NCI-H146 treated with DMSO at 0.1 percent for 48 hours (cell line): ENCODE data around the gene GRB10.
"Not testable (repeated sequence)": the region's sequence is repeated elsewhere in the genome, so short reads cannot be mapped to it uniquely, and the experiment has no call there.

Source experiments
- DNase-seq: peaks from one replicate; lab custom pipeline; 2025; ENCODE audit not compliant: unreplicated experiment; lab: John Stamatoyannopoulos, UW

The GRB10 gene

GRCh38 chr7:50558294-50559053 is 224.2 kb downstream of the GRB10 start:
- peak; percentile 99 for DNase-seq

- DNase-seq: peak; percentile 43
These were observed 225.6 kb downstream of the GRB10 start for GRCh38 chr7:50557099-50557498.

DNA sequence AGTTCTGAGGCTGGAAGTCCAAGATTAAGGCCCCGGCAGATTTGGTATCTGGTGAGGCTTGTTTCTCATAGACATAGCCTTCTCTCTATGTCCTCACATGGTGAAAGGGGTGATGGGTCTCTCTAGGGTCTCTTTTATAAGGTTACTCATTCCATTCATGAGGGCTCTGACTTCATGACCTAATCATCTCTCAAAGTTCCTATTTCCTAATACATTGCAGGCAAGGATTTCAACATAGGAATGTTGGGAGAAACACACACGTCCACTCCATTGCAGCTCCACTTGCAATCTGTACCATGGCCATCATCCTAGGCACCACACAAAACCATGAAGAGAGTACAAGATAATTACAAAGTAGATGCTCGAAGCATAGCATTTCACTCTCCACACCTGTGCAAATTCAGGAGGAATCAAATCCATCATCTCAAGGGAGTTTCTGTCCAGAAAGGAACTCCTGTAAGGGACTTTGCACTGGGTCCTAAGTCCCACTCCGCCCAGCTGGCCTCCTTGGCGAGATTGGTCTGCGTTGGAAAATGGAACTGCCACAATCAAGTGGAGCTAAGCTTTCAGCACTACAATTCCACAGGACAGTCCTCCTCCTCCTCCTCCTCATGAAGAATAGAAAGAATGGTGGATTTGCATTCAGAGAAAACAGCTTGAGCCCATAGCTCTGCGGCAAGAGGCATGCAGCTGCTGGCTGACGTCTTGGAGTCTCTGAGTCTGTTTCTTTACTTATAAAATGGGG is 226.3 kb downstream of the GRB10 start:
- no peak for DNase-seq

- DNase-seq: no peak
These were observed 227.0 kb downstream of the GRB10 start for GRCh38 chr7:50555594-50556140.

DNA sequence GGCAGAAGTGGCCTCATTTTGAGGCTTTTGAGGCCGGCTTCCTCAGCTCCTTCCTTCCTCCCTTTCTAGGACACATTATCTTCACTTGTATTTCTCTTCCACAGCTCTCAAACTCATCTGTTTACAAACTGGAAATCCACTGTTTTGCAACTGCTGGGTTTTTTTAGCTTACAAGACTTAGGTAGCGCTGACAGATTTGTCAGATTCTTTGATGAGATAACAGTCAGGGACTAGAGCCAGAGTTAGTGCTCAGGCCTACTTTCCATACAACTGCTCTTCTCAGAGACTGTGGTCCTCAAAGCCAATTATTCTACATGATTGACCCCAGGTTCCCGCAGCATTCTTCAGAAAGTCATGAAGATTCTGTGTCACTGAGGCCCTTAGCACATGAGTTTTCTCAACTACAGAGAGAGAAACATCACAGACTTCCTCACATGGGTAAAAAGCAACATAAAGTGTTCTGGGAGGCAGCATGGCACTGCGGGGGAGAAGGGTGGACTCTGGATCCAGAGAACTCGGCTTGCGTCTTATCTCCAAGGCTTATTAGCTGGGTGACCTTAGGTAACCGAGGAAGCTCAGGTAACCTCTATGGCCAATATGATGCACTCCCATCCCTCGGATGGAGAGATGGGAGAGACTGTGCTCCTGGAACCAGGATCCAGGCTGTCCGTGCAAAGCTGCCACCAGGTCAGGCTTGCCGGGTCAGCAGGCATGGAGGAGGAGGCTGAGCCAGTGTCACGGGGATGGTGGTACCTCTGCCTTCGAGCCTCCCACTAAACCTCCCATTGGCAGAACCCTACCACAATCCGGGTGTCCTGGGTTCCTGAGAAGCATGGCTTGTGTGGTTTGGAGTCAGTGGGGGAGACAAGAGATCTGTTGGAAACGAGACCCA is 228.0 kb downstream of the GRB10 start:
- no peak for DNase-seq

- DNase-seq: no peak
These were observed 228.7 kb downstream of the GRB10 start for GRCh38 chr7:50553973-50554372.

DNA sequence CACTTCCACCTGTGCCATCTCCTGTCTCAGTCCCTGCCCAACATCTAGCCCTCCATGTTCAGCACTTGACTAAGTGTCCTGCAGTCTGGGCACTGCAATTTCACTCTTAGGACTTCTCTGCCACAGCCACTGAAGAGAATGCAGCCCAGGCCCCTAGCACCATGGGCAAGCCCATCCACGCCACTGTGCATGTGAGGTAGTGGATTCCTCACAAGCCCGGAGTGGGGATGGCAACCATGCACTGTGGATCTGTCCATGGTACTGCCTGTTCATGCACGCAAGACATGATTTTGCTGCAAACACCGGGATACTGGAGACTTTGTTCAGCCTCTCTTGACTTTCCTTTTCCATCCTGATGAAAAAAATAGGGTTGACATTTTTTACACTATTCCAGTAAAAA is 229.8 kb downstream of the GRB10 start:
- no peak for DNase-seq

DNA sequence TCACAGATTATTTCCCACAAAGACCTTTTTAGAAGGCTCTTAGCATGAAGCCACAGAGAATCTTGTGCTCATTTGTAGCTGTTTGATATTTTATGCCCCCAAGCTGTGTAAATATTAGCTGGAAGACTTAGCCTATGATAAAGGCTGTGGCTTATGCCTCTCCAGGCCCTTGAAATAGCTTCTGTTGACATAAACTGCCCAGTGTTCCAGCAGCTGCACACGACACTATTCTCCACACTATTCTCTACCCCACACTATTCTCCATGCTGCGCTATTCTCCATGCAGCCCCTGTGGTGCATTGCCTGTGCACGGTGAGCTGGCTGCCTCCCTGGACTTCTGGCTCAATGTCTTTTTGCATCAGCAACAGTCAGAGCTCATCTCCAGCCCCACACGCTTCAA is 230.6 kb downstream of the GRB10 start:
- peak; percentile 99 for DNase-seq

DNA sequence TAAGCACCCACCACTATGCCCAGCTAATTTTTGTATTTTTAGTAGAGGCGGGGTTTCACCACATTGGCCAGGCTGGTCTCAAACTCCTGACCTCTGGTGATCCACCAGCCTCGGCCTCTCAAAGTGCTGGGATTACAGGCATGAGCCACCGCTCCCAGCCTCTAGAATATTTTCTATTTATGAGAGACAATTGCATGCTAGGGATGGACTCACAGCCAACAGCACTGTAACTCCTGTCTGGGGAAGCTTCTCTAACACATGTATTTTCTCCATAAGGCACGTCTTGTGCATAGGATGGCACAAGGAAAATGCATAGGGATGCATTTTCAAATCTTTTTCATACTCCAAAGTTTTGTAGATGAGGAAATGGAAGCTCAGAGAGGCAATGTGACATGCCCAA is 237.1 kb downstream of the GRB10 start:
- not testable (repeated sequence) for DNase-seq

GRCh38 chr7:50544992-50545391 is 237.7 kb downstream of the GRB10 start:
- peak; percentile 26 for DNase-seq

DNA sequence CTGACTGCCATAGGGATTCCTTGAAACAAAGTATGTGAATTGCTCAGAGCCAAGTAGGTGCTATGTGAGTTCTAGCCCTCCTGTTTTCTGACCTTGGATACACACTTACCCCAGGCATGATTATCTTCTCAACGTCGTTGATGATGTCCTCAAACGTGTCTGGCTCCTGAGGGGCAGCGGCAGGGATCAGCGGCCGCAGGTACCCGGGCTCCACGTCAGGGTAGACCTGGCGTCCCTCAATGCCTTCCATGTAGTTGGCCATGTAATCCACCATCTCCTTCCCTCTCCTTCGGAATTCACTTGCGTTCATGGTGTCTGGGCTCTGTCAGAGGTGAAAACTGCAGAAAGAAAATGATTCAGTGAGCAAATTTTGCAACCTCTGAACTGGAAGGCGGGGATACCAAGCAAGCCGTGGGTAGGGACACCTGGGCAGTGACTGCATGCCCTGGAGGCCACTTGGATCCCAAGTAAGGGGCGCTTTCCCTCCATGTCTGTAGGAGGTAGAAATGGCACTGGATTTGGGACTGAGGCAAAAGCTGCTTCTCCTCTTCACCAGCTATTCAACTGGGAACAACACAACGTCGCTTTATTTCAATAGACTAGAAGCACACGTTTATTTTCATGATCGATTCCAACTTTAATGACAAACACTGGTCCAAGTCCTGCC is 238.8 kb downstream of the GRB10 start:
- DNase-seq: no peak

DNA sequence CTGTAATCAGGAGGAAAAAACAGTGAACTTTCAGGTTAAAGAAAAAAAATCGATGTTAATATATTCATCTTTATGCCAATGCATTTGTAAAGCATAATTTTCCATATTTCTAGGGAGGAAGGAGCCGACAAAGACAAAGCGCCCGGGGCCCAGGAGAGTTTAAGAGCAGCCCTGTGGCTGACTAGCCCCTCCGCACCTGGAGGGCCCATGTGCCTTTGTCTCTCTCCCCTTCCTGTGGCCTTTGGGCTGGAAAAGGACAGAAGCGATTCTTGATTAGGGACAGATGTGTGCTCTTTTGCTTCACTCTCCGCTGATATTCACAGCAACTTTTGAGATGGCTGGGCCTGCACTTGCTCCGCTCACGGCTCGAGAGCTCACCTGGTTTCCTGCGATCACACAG is 240.6 kb downstream of the GRB10 start:
- DNase-seq: no peak

GRCh38 chr7:50540785-50541579 is 241.7 kb downstream of the GRB10 start:
- DNase-seq: no peak
